Lower leg skin (tissue), 3 donors: ENCODE measurements around the gene CTAGE9.

Experiments used
- CTCF ChIP-seq, 3 donors: fragments of 450-650 bp; IDR thresholded peaks; one replicate each; pipeline ENCODE4 v1.5.1; 2016; ENCODE audit warnings: antibody characterized with exemption in 3 of 3, mild to moderate bottlenecking in 3 of 3, moderate library complexity in 2 of 3
- POLR2A ChIP-seq, 2 donors: fragments of 450-650 bp; IDR thresholded peaks; one replicate each; pipeline ENCODE4 v1.6.1; 2016 to 2017; ENCODE audit warnings: antibody characterized with exemption in 2 of 2, mild to moderate bottlenecking in 1 of 2, moderate library complexity in 1 of 2

- TF ChIP-seq CTCF (IDR thresholded peaks at IDR 0.05) (no peak), POLR2A (IDR thresholded peaks at IDR 0.05) (no peak)
These were observed 25.3 kb upstream of the CTAGE9 start for GRCh38 chr6:131736003-131736596.
